ENCODE results near the gene ENKUR. TPM values are rescaled to one million over a fixed set of nuclear protein-coding genes. Genes with fewer than 3 reads are reported as not detected.
"Not testable (repeated sequence)": the region's sequence is repeated elsewhere in the genome, so short reads cannot be mapped to it uniquely, and the experiment has no call there.

The ENKUR gene
- total RNA-seq, 1 experiment from 2014 or later = 0.66 TPM

DNA sequence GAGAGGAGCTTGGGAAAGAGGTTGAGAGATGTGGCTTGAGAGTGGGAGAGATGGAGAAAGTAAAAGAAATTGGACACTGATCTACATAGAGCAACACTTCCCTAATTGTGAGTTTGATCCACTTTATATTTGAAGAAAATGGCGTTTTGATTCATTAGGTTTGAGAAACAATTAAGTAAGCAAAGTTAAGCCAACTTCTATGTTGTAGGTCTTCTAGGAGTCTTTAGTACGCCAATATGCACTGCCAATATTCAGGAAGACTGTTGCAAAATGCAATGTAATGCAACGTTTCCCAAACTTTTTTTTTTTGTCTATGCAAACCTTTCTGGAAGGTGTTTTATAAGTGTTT, 56.6 kb downstream of the ENKUR start:
- Mint-ChIP-seq H3K4me3 (ENCODE audit: low read depth, unreplicated experiment) (no peak overlapping the region), H3K36me3 (ENCODE audit: insufficient read depth, unreplicated experiment) (no peaks in the 10 kb centered on the region), H3K27ac (ENCODE audit: unreplicated experiment) (no peak overlapping the region), H3K27me3 (ENCODE audit: unreplicated experiment) (no peaks in the 10 kb centered on the region), H3K9me3 (ENCODE audit: low read depth, unreplicated experiment) (peaks cover 2% of the 10 kb centered on the region), H3K4me1 (ENCODE audit: low read depth, unreplicated experiment) (peaks cover 22% of the 10 kb centered on the region)
- CTCF ChIA-PET = interaction anchor here (0.7 kb wide), 1 partner anchor 1551 kb away, joined by 3 read pairs; no protein-coding TSS in a partner anchor
- BruUV-seq (replicated peaks) = no TSS peak
- TF ChIP-seq CTCF (IDR thresholded peaks at IDR 0.05; ENCODE audit: unreplicated experiment) = no peak
- intact Hi-C loops (cut with micrococcal nuclease; ENCODE audit: unreplicated experiment) = no loop called here
- no peak for DNase-seq

DNA sequence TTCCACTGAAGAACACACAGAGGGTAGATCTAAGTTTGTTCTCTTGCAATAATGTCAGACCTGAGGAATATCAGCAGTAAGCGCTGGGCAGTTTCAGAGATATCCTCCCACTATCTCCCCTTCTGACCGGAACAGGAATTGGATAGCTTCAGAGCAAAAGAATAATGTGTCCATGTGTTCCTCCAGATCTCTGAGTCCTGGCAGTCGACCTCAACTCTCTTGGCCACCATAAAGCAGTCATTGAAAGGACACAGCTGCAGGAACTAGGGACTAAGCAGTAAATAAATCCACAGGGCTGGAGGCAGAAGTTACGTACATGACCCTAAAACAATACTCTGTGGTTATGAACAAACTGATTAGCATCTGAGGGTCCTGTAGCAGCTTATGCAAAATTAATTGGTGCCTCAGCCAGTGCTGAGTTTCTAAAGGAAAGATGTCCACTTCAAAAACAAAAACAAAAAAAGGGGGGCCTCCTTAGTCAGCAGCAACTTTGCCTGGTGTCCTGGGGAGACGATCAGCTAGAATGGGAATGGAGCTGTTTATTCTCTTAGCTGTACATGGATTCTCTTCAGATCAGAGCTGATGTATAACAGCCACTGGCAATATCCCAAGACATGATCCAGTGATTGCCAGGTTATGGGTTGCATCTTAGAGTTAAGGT, 57.1 kb downstream of the ENKUR start:
- TF ChIP-seq CTCF (IDR thresholded peaks at IDR 0.05; ENCODE audit: unreplicated experiment) = no peak
- peaks cover 27% of the 10 kb centered on the region for H3K4me1 Mint-ChIP-seq (ENCODE audit: low read depth, unreplicated experiment)
- H3K4me3 Mint-ChIP-seq (ENCODE audit: low read depth, unreplicated experiment) = no peak overlapping the region
- no peak overlapping the region for H3K27ac Mint-ChIP-seq (ENCODE audit: unreplicated experiment)
- peaks cover 2% of the 10 kb centered on the region for H3K9me3 Mint-ChIP-seq (ENCODE audit: low read depth, unreplicated experiment)
- DNase-seq = no peak
- H3K27me3 Mint-ChIP-seq (ENCODE audit: unreplicated experiment) = no peaks in the 10 kb centered on the region
- H3K36me3 Mint-ChIP-seq (ENCODE audit: insufficient read depth, unreplicated experiment) = no peaks in the 10 kb centered on the region
- intact Hi-C loops (cut with micrococcal nuclease; ENCODE audit: unreplicated experiment) = no loop called here
- CTCF ChIA-PET = interaction anchor here (0.7 kb wide), 1 partner anchor 1552 kb away, joined by 3 read pairs; no protein-coding TSS in a partner anchor
- no TSS peak for BruUV-seq (replicated peaks)

DNA sequence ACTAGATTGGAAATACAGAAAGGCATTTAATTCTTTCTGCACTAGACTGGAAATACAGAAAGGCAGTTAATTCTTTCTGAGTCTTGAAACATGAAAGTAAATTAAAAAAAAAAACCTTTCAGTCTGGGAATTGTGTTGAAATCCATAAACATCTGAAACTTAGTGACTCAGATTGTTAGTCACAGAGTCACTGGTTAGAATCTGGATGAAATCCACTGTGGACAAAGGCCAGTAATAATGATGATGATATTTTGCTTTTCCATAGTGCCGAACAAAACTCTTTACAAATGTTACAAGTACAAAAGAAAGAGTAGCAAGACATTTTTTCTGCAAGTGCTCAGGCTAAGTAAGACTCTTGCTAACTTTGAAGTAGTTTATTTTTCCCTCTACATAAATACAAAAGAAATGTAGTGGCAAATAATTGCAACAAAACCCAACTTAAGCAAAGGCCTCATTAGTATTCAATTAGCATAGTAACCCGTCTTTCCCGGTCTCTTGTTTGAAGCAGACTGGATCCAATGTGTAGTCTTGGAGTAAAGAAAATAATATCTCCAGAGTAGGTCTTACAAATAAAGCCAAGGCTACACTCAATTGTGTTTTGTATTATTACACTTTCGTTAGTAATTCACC, 57.8 kb downstream of the ENKUR start:
- DNase-seq = no peak
- TF ChIP-seq CTCF (IDR thresholded peaks at IDR 0.05; ENCODE audit: unreplicated experiment) = no peak
- CTCF ChIA-PET = no interaction called here
- peaks cover 2% of the 10 kb centered on the region for H3K9me3 Mint-ChIP-seq (ENCODE audit: low read depth, unreplicated experiment)
- peaks cover 34% of the 10 kb centered on the region for H3K4me1 Mint-ChIP-seq (ENCODE audit: low read depth, unreplicated experiment)
- peaks cover 5% of the 10 kb centered on the region for H3K36me3 Mint-ChIP-seq (ENCODE audit: insufficient read depth, unreplicated experiment)
- no peak overlapping the region for H3K27ac Mint-ChIP-seq (ENCODE audit: unreplicated experiment)
- H3K27me3 Mint-ChIP-seq (ENCODE audit: unreplicated experiment) = no peaks in the 10 kb centered on the region
- no peak overlapping the region for H3K4me3 Mint-ChIP-seq (ENCODE audit: low read depth, unreplicated experiment)
- intact Hi-C loops (cut with micrococcal nuclease; ENCODE audit: unreplicated experiment) = no loop called here
- BruUV-seq (replicated peaks) = no TSS peak

DNA sequence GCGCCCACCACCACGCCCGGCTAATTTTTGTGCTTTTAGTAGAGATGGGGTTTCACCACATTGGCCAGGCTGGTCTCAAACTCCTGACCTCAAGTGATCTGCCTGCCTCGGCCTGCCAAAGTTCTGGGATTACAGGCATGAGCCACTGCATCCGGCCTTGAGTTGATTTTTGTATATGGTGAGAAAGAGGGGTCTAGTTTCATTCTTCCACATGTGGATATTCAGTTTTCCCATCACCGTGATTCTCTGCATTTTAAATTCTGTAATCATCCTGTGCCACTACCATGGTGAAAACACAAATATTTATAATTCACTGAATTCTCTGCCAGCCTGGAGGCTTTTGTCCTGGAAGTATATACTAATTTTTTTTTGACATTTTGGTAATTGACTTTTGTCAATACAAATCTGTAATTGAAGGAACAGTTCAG, 58.3 kb downstream of the ENKUR start:
- H3K36me3 Mint-ChIP-seq (ENCODE audit: insufficient read depth, unreplicated experiment) = peaks cover 11% of the 10 kb centered on the region
- BruUV-seq (replicated peaks); H3K9me3 Mint-ChIP-seq (ENCODE audit: low read depth, unreplicated experiment); H3K27me3 Mint-ChIP-seq (ENCODE audit: unreplicated experiment); intact Hi-C loops (cut with micrococcal nuclease; ENCODE audit: unreplicated experiment); DNase-seq; H3K4me3 Mint-ChIP-seq (ENCODE audit: low read depth, unreplicated experiment); H3K27ac Mint-ChIP-seq (ENCODE audit: unreplicated experiment); CTCF ChIA-PET: not testable (repeated sequence)
- H3K4me1 Mint-ChIP-seq (ENCODE audit: low read depth, unreplicated experiment) = peaks cover 32% of the 10 kb centered on the region

DNA sequence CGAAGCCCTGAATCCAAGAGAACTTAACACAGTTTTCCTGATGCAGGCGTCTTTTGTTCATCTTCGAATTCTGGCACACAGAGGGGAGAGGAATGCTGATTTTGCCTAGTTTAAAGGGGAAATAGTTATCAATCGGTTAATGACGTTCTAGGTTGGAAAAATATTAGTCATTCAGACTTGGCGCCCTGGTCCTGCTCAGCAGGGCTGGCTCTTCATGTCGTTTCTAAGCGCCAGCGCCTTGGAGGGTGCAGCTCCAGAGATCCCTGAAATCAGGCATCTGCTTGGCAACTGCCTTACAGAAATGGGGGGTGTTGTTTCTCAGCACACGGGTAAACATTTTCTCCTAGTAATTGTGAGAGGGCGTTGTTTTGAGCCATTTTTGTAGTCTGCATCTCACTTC, 62.3 kb downstream of the ENKUR start:
- Mint-ChIP-seq H3K27me3 (ENCODE audit: unreplicated experiment) (no peaks in the 10 kb centered on the region), H3K36me3 (ENCODE audit: insufficient read depth, unreplicated experiment) (peaks cover 20% of the 10 kb centered on the region), H3K9me3 (ENCODE audit: low read depth, unreplicated experiment) (peaks cover 4% of the 10 kb centered on the region), H3K27ac (ENCODE audit: unreplicated experiment) (peak overlapping the region; percentile 88), H3K4me3 (ENCODE audit: low read depth, unreplicated experiment) (peak overlapping the region; percentile 67), H3K4me1 (ENCODE audit: low read depth, unreplicated experiment) (peaks cover 43% of the 10 kb centered on the region)
- CTCF ChIA-PET = interaction anchor here (0.6 to 1.5 kb wide), 3 partner anchors 9 to 30 kb away, joined by 3 to 7 read pairs (median 4); no protein-coding TSS in a partner anchor
- intact Hi-C loops (cut with micrococcal nuclease; ENCODE audit: unreplicated experiment) = loop anchor here (5.0 kb wide), 2 partner anchors 231 to 246 kb away; partner anchors contain the start of gene ARHGAP21
- BruUV-seq (replicated peaks) = TSS peak; percentile 53
- TF ChIP-seq CTCF (IDR thresholded peaks at IDR 0.05; ENCODE audit: unreplicated experiment) = no peak
- no peak for DNase-seq
